OCI-LY1 (cell line): ENCODE data around the gene MACROD1.

Experiments
- CTCF ChIP-seq: fragments of 200-600 bp; sonication (generic), shearing (Covaris generic); IDR thresholded peaks from 2 replicates; pipeline ENCODE4 v1.5.1; 2017; ENCODE audit warnings: mild to moderate bottlenecking, antibody characterized with exemption, low read length, moderate library complexity, mixed read lengths
- EZH2 ChIP-seq: fragments of 200-600 bp; sonication (generic), shearing (Covaris generic); IDR thresholded peaks from 2 replicates; pipeline ENCODE4 v1.8.0; 2017; ENCODE audit warnings: borderline replicate concordance, mixed run types, mild to moderate bottlenecking, antibody characterized with exemption, low read length, moderate library complexity, mixed read lengths

GRCh38 chr11:64073542-64073941 lies 92.4 kb downstream of the MACROD1 start:
- TF ChIP-seq CTCF (no peak), EZH2 (no peak)
